A673 (cell line): Measurements from ENCODE around the gene DAB1.

Experiments
- EZH2 ChIP-seq: fragments of 200-600 bp; sonication (generic); IDR thresholded peaks from 2 replicates; pipeline ENCODE4 v1.6.1; 2017; ENCODE audit warnings: borderline replicate concordance, low read depth, mild to moderate bottlenecking, mixed read lengths, antibody characterized with exemption, low read length; ENCODE audit not compliant: poor library complexity, severe bottlenecking
- TF ChIP-seq, protein P1 (sequence below): fragments of 300-800, 200-600 bp; sonication (generic); conservative IDR thresholded peaks from 2 replicates; pipeline ENCODE4 v1.5.1; 2017; ENCODE audit warnings: low read depth, mild to moderate bottlenecking, antibody characterized with exemption, low read length, moderate library complexity, mixed read lengths

DNA sequence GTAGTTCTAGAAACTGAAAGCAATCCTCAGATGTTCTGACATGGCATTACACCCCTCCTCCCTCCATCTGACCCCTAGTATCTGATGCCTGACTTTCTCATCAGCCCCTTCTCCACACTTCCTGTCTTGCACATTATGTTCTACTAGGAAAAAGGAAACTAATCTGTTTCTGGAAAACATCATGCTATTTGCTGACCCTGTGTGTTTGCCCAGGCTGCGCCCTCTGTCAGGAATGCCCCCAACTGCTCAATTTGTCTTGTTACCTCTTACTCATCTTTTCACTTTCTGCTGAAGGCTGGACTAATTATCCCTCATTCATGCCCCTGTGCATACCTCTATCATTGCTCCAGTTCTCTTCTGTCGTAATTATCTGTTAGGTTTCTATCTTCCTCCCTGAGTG lies 37.5 kb upstream of the DAB1 start:
- TF ChIP-seq, protein P1, sequence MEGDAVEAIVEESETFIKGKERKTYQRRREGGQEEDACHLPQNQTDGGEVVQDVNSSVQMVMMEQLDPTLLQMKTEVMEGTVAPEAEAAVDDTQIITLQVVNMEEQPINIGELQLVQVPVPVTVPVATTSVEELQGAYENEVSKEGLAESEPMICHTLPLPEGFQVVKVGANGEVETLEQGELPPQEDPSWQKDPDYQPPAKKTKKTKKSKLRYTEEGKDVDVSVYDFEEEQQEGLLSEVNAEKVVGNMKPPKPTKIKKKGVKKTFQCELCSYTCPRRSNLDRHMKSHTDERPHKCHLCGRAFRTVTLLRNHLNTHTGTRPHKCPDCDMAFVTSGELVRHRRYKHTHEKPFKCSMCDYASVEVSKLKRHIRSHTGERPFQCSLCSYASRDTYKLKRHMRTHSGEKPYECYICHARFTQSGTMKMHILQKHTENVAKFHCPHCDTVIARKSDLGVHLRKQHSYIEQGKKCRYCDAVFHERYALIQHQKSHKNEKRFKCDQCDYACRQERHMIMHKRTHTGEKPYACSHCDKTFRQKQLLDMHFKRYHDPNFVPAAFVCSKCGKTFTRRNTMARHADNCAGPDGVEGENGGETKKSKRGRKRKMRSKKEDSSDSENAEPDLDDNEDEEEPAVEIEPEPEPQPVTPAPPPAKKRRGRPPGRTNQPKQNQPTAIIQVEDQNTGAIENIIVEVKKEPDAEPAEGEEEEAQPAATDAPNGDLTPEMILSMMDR: no peak
- TF ChIP-seq EZH2: no peak
